Smooth muscle cell (in vitro differentiated cells): ENCODE results near the gene ENAH. TPM values are rescaled to one million over a fixed set of nuclear protein-coding genes. Genes with fewer than 3 reads are reported as not detected.

Source experiments
- DNase-seq: peaks from one replicate; lab custom pipeline; 2025; ENCODE audit not compliant: unreplicated experiment; lab: John Stamatoyannopoulos, UW
- H2AFZ ChIP-seq: fragments of 200-600 bp; sonication (generic); 2 replicates; pipeline ENCODE4 v1.6.0; 2016; ENCODE audit warnings: antibody characterized with exemption, low read depth, mild to moderate bottlenecking
- H3F3A ChIP-seq: fragments of 200-600 bp; sonication (generic); 2 replicates; pipeline ENCODE4 v1.6.0; 2017; ENCODE audit warnings: antibody characterized with exemption, low read depth
- H3K27ac ChIP-seq: fragments of 200-600 bp; sonication (generic); 2 replicates; pipeline ENCODE4 v1.5.1; 2016; ENCODE audit warnings: low read depth, mild to moderate bottlenecking
- H3K27me3 ChIP-seq: fragments of 200-600 bp; sonication (generic); 2 replicates; pipeline ENCODE4 v1.6.1; 2016; ENCODE audit warnings: low read depth, mild to moderate bottlenecking
- H3K36me3 ChIP-seq: fragments of 200-600 bp; sonication (generic); 2 replicates; pipeline ENCODE4 v1.5.1; 2016; ENCODE audit warnings: low read depth
- H3K4me1 ChIP-seq: fragments of 200-600 bp; sonication (generic); 2 replicates; pipeline ENCODE4 v1.5.1; 2016; ENCODE audit warnings: low read depth
- H3K4me2 ChIP-seq: fragments of 200-600 bp; sonication (generic); 2 replicates; pipeline ENCODE4 v1.6.0; 2016; ENCODE audit warnings: mild to moderate bottlenecking
- H3K4me3 ChIP-seq: fragments of 200-600 bp; sonication (generic); 2 replicates; pipeline ENCODE4 v1.5.1; 2016; ENCODE audit warnings: mild to moderate bottlenecking
- H3K79me2 ChIP-seq: fragments of 200-600 bp; sonication (generic); 2 replicates; pipeline ENCODE4 v1.6.0; 2016; ENCODE audit warnings: low read depth, mild to moderate bottlenecking
- H3K9ac ChIP-seq: fragments of 200-600 bp; sonication (generic); 2 replicates; pipeline ENCODE4 v1.6.0; 2016; ENCODE audit warnings: low read depth
- H3K9me3 ChIP-seq: fragments of 200-600 bp; sonication (generic); replicated peaks from 2 replicates; pipeline ENCODE4 v1.5.1; 2016; ENCODE audit warnings: low read depth
- H4K20me1 ChIP-seq: fragments of 200-600 bp; sonication (generic); 2 replicates; pipeline ENCODE4 v1.6.0; 2016; ENCODE audit warnings: low read depth
- CTCF ChIP-seq: fragments of 200-600 bp; sonication (generic); IDR thresholded peaks from 2 replicates; pipeline ENCODE4 v1.5.1; 2017; ENCODE audit warnings: borderline replicate concordance, mild to moderate bottlenecking, antibody characterized with exemption; ENCODE audit not compliant: insufficient read depth, poor library complexity, severe bottlenecking
- WGBS: methylation state at CpG from one replicate; pipeline ENCODE4 v1.1.7; 2016; ENCODE audit warnings: low lambda C conversion rate; 5-methylcytosine and 5-hydroxymethylcytosine counted together
- polyA plus RNA-seq: library from polyadenylated mRNA; unstranded; fragments of >200 nt; fragmentation: Nextera tagmentation; extraction: Ambion mirVana; gene quantifications from 2 replicates; pipeline ENCODE4 v1.2.1, GENCODE V29; 2016
- total RNA-seq: library from RNA; depleted of rRNA; stranded (reverse); fragments of >200 nt; gene quantifications from 2 replicates; pipeline ENCODE4 v1.2.3, GENCODE V29; 2014

Gene ENAH
- total and polyA plus RNA-seq, 2 experiments from 2014 or later = 39.3 to 147 TPM

GRCh38 chr1:225597926-225598575, 54.9 kb downstream of the ENAH start:
- Histone ChIP-seq H3K4me2 (peak overlapping the region; percentile 34), H3K27me3 (no peaks in the 10 kb centered on the region), H3K4me3 (no peak overlapping the region), H3K79me2 (peaks cover 100% of the 10 kb centered on the region), H3F3A (peaks cover 4% of the 10 kb centered on the region), H2AFZ (no peak overlapping the region), H3K9ac (no peak overlapping the region), H3K4me1 (peaks cover 25% of the 10 kb centered on the region), H3K27ac (peak overlapping the region; percentile 55), H4K20me1 (peaks cover 95% of the 10 kb centered on the region), H3K9me3 (no peaks in the 10 kb centered on the region), H3K36me3 (no peaks in the 10 kb centered on the region)
- 96% methylated on average over 2 of the region's 2 CpGs for WGBS
- DNase-seq = no peak
- TF ChIP-seq CTCF = no peak

- no peaks in the 10 kb centered on the region for H3K9me3 ChIP-seq
- H3K27me3 ChIP-seq = no peaks in the 10 kb centered on the region
- DNase-seq = no peak
- WGBS = 100% methylated on average over 1 of the region's 1 CpG
- peak overlapping the region; percentile 13 for H3K9ac ChIP-seq
- no peak overlapping the region for H2AFZ ChIP-seq
- H3F3A ChIP-seq = peaks cover 4% of the 10 kb centered on the region
- H3K4me3 ChIP-seq = no peak overlapping the region
- no peak for TF ChIP-seq CTCF
- H4K20me1 ChIP-seq = peaks cover 95% of the 10 kb centered on the region
- H3K27ac ChIP-seq = peak overlapping the region; percentile 54
- H3K36me3 ChIP-seq = no peaks in the 10 kb centered on the region
- H3K4me2 ChIP-seq = peak overlapping the region; percentile 48
- H3K79me2 ChIP-seq = peaks cover 100% of the 10 kb centered on the region
- H3K4me1 ChIP-seq = peaks cover 20% of the 10 kb centered on the region
Observed at GRCh38 chr1:225596736-225597135, 56.2 kb downstream of the ENAH start.

- no peak overlapping the region for H3K4me3 ChIP-seq
- H3K4me1 ChIP-seq = peaks cover 22% of the 10 kb centered on the region
- 29% methylated on average over 2 of the region's 2 CpGs for WGBS
- no peak overlapping the region for H2AFZ ChIP-seq
- DNase-seq = no peak
- H3K9ac ChIP-seq = peak overlapping the region; percentile 13
- peak overlapping the region; percentile 54 for H3K27ac ChIP-seq
- H3F3A ChIP-seq = peaks cover 4% of the 10 kb centered on the region
- H3K79me2 ChIP-seq = peaks cover 100% of the 10 kb centered on the region
- H4K20me1 ChIP-seq = peaks cover 96% of the 10 kb centered on the region
- no peaks in the 10 kb centered on the region for H3K9me3 ChIP-seq
- no peaks in the 10 kb centered on the region for H3K36me3 ChIP-seq
- H3K27me3 ChIP-seq = no peaks in the 10 kb centered on the region
- no peak for TF ChIP-seq CTCF
- H3K4me2 ChIP-seq = peak overlapping the region; percentile 48
Observed at GRCh38 chr1:225595974-225596551, 56.9 kb downstream of the ENAH start.

- Histone ChIP-seq H3K4me3 (no peak overlapping the region), H3K36me3 (no peaks in the 10 kb centered on the region), H3F3A (peaks cover 4% of the 10 kb centered on the region), H4K20me1 (peaks cover 96% of the 10 kb centered on the region), H2AFZ (no peak overlapping the region), H3K4me2 (peak overlapping the region; percentile 48), H3K9ac (no peak overlapping the region), H3K79me2 (peaks cover 100% of the 10 kb centered on the region), H3K4me1 (peaks cover 28% of the 10 kb centered on the region), H3K9me3 (no peaks in the 10 kb centered on the region), H3K27ac (peak overlapping the region; percentile 54), H3K27me3 (no peaks in the 10 kb centered on the region)
- no peak for DNase-seq
- no peak for TF ChIP-seq CTCF
Observed at GRCh38 chr1:225595452-225595851, 57.5 kb downstream of the ENAH start.
